ENCODE measurements around the gene EPHB1. TPM values are rescaled to one million over a fixed set of nuclear protein-coding genes. Genes with fewer than 3 reads are reported as not detected.

The EPHB1 gene
- total RNA-seq, 1 experiment from 2014 or later: 2.8 TPM

DNA sequence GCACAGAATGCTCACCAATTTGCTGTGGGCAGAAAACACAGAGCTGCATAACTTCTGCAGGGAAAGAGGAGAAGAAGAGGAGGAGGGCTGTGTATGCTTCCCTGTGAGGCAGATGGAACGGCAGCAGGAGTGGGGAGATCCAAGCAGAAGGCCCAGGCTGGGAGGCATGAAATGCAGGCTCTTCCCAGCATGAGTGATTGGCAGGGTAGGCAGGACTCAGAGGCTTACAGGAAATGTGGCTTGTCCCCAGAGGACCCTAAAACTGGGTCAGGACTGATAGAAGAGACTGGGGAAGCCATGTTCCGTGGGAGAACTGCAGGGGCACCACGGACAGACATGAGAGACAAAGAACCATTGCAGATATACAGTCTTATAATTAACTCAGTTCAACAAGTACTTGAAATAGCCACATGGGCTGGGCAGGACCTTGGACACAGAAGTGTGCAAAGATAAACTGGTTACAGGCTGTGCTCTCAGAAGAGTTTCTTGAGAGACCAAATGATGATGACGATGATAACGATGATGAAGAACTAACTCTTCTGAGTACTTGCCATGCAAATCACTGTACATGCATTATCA lies 286.9 kb downstream of the EPHB1 start:
- H3K4me1 Mint-ChIP-seq: peaks cover 25 to 27% of the 10 kb centered on the region in 2 experiments
- Histone ChIP-seq H2AK5ac (ENCODE audit: insufficient read length, low read length) (no peak overlapping the region), H3K4ac (ENCODE audit: low read depth, low read length) (no peak overlapping the region), H2AFZ (ENCODE audit: low read length) (no peak overlapping the region), H3K4me1 (ENCODE audit: insufficient read depth, low read length) (peaks cover 5% of the 10 kb centered on the region; the same call in 1 of the 2 replicates), H4K91ac (ENCODE audit: insufficient read length, low read depth, low read length) (no peak overlapping the region), H3K56ac (ENCODE audit: insufficient read length, low read depth, low read length) (no peak overlapping the region), H2BK12ac (ENCODE audit: insufficient read length, low read depth, low read length) (no peak overlapping the region), H3K23me2 (ENCODE audit: insufficient read length, low read depth, low read length, poor library complexity, severe bottlenecking) (no peaks in the 10 kb centered on the region), H2BK15ac (ENCODE audit: low read depth, low read length) (no peak overlapping the region), H2BK20ac (ENCODE audit: low read depth, low read length, poor library complexity, severe bottlenecking) (no peak overlapping the region), H4K5ac (ENCODE audit: insufficient read length, low read depth, low read length) (no peak overlapping the region), H4K8ac (replicated peaks; ENCODE audit: insufficient read length, low read depth, low read length) (no peak overlapping the region), H3K79me2 (ENCODE audit: insufficient read depth, low read length) (no peaks in the 10 kb centered on the region), H2BK120ac (ENCODE audit: low read depth, low read length, poor library complexity, severe bottlenecking) (no peak overlapping the region), H3K23ac (ENCODE audit: insufficient read length, low read depth, low read length) (no peak overlapping the region), H2BK5ac (ENCODE audit: insufficient read length, low read length) (no peak overlapping the region), H3K79me1 (ENCODE audit: insufficient read depth, low read depth, low read length, poor library complexity, severe bottlenecking) (no peaks in the 10 kb centered on the region), H3K9ac (ENCODE audit: extremely low read depth, insufficient read length, low read length) (no peak overlapping the region), H3T11ph (ENCODE audit: low read length) (no peak overlapping the region), H3K27ac (ENCODE audit: insufficient read length, low read depth, low read length) (no peak overlapping the region), H3K14ac (ENCODE audit: insufficient read depth, low read length) (no peak overlapping the region), H4K20me1 (ENCODE audit: control insufficient read depth, insufficient read depth, insufficient read length) (peaks cover 2% of the 10 kb centered on the region), H3K18ac (ENCODE audit: insufficient read length, low read depth, low read length) (no peak overlapping the region), H3K4me2 (ENCODE audit: insufficient read depth, insufficient read length, low read length) (no peak overlapping the region), H3K27me3 (ENCODE audit: insufficient read depth, low read length) (no peaks in the 10 kb centered on the region), H3K9me3 (ENCODE audit: control insufficient read depth, low read depth, low read length) (no peaks in the 10 kb centered on the region)
- no peak for DNase-seq
- TF ChIP-seq, protein P1, sequence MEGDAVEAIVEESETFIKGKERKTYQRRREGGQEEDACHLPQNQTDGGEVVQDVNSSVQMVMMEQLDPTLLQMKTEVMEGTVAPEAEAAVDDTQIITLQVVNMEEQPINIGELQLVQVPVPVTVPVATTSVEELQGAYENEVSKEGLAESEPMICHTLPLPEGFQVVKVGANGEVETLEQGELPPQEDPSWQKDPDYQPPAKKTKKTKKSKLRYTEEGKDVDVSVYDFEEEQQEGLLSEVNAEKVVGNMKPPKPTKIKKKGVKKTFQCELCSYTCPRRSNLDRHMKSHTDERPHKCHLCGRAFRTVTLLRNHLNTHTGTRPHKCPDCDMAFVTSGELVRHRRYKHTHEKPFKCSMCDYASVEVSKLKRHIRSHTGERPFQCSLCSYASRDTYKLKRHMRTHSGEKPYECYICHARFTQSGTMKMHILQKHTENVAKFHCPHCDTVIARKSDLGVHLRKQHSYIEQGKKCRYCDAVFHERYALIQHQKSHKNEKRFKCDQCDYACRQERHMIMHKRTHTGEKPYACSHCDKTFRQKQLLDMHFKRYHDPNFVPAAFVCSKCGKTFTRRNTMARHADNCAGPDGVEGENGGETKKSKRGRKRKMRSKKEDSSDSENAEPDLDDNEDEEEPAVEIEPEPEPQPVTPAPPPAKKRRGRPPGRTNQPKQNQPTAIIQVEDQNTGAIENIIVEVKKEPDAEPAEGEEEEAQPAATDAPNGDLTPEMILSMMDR (conservative IDR thresholded peaks at IDR 0.05): no peak
- H3K27ac Mint-ChIP-seq: peak overlapping the region in 1 of 3 experiments; percentile 4; a peak in 1 of 7 replicates
- no peak overlapping the region for H3K4me3 Mint-ChIP-seq
- H3K36me3 Mint-ChIP-seq (ENCODE audit: insufficient read depth in 1 of 3, low read depth in 3 of 3): no peaks in the 10 kb centered on the region
- H3K9me3 Mint-ChIP-seq: no peaks in the 10 kb centered on the region
- no peaks in the 10 kb centered on the region; the same call in none of the 2 replicates for H3K27me3 Mint-ChIP-seq (ENCODE audit: low read depth)
- no CpG with 5 or more reads among the region's 5 CpGs for WGBS (ENCODE audit: extremely low coverage, insufficient read length, low lambda C conversion rate)

Measured in H9 (cell line).